HepG2 (cell line): ENCODE data around the gene AGPAT3. TPM values are rescaled to one million over a fixed set of nuclear protein-coding genes. Genes with fewer than 3 reads are reported as not detected.

Source experiments
- ATAC-seq: fragments of 200-7000 bp; cut with Tn5 transposase; 3 replicates; pipeline ENCODE4 v1.9.1; 2020; ENCODE audit warnings: mild to moderate bottlenecking, moderate library complexity
- BruUV-seq: library from RNA; stranded (reverse); fragments of 400-500 nt; replicated peaks from 2 replicates; lab custom pipeline; 2021; lab: Mats Ljungman, UMichigan
- CTCF ChIA-PET: fragments of 300-600 bp; formaldehyde crosslinking; extraction: SDS; loops from one replicate; lab custom pipeline; 2021; ENCODE audit warnings: low total read pairs, inconsistent platforms, low intra/inter-chr PET ratio; lab: Yijun Ruan, JAX
- POLR2A ChIA-PET: fragments of 350-600 bp; sonication (Branson Sonifier 250); formaldehyde crosslinking; loops from one replicate; lab custom pipeline; 2020; ENCODE audit warnings: antibody characterized with exemption, inconsistent platforms; lab: Yijun Ruan, JAX
- DNase-seq: peaks from one replicate; pipeline ENCODE4 v3.0.0-alpha.2; 2015; ENCODE audit warnings: low spot score
- FAIRE-seq: peaks from 3 replicates; lab custom pipeline; 2011; peaks lifted over from hg19 to GRCh38; lab: Jason Lieb, UNC
- H2AFZ ChIP-seq: one replicate; pipeline ENCODE4 v1.6.1; 2011; ENCODE audit warnings: low read length, inconsistent platforms
- H3K27ac ChIP-seq: fragments of 300-600 bp; 3 replicates; pipeline ENCODE4 v1.8.0; 2011; ENCODE audit warnings: mixed run types, mild to moderate bottlenecking, mixed read lengths, low read length, inconsistent platforms; ENCODE audit not compliant: insufficient read depth; ENCODE audit errors: extremely low read length
- H3K27me3 ChIP-seq, 2 experiments: fragments of 200-600 bp in 1 of 2; 2 replicates in 1 of 2; 3 replicates in 1 of 2; pipeline versions ENCODE4 v1.6.0 to v1.8.0; 2011; ENCODE audit warnings: low read length in 2 of 2, mild to moderate bottlenecking in 2 of 2, moderate library complexity in 2 of 2, inconsistent platforms in 1 of 2; ENCODE audit not compliant: insufficient read depth in 2 of 2, control insufficient read depth in 1 of 2
- H3K36me3 ChIP-seq, 2 experiments: fragments of 200-600 bp in 1 of 2; replicated peaks in 1 of 2; 2 replicates in 1 of 2; 3 replicates in 1 of 2; pipeline versions ENCODE4 v1.5.1 to v1.8.0; 2011; ENCODE audit warnings: low read length in 2 of 2, inconsistent platforms in 1 of 2; ENCODE audit not compliant: insufficient read depth in 2 of 2, control insufficient read depth in 1 of 2
- H3K4me1 ChIP-seq: 2 replicates; pipeline ENCODE4 v1.5.1; 2012; ENCODE audit warnings: low read length, inconsistent platforms; ENCODE audit not compliant: insufficient read depth
- H3K4me2 ChIP-seq: 2 replicates; pipeline ENCODE4 v1.6.0; 2011; ENCODE audit warnings: low read depth, low read length, inconsistent platforms
- H3K4me3 ChIP-seq, 3 experiments: fragments of 200-600 bp in 1 of 3; sonication (generic), shearing (Covaris generic) in 1 of 3; replicated peaks in 1 of 3; 2 replicates each; pipeline ENCODE4 v1.5.1; 2011 to 2016; ENCODE audit warnings: low read length in 3 of 3, inconsistent platforms in 2 of 3, low read depth in 2 of 3, mild to moderate bottlenecking in 2 of 3, control low read depth in 1 of 3, mixed read lengths in 1 of 3; ENCODE audit not compliant: insufficient read depth in 1 of 3
- H3K79me2 ChIP-seq: one replicate; pipeline ENCODE4 v1.6.1; 2011; ENCODE audit warnings: low read length, inconsistent platforms; ENCODE audit not compliant: insufficient read depth
- H3K9ac ChIP-seq: 2 replicates; pipeline ENCODE4 v1.6.0; 2011; ENCODE audit warnings: mild to moderate bottlenecking, low read depth, low read length, inconsistent platforms; ENCODE audit not compliant: insufficient read depth
- H3K9me3 ChIP-seq: 2 replicates; pipeline ENCODE4 v1.5.1; 2012; ENCODE audit warnings: mild to moderate bottlenecking, low read length
- H4K20me1 ChIP-seq: 2 replicates; pipeline ENCODE4 v1.6.0; 2011; ENCODE audit warnings: inconsistent platforms, mild to moderate bottlenecking, low read length, moderate library complexity; ENCODE audit not compliant: insufficient read depth
- CREBL2 ChIP-seq: sonication (generic); formaldehyde crosslinking; IDR thresholded peaks from 2 replicates; pipeline ENCODE4 v1.8.1; 2023; ENCODE audit warnings: missing genetic modification reagents, mild to moderate bottlenecking, borderline replicate concordance
- ESRRA ChIP-seq: sonication (generic); formaldehyde crosslinking; IDR thresholded peaks from 2 replicates; pipeline ENCODE4 v1.5.1; 2020; ENCODE audit warnings: mild to moderate bottlenecking, low read depth, missing genetic modification reagents
- MEIS2 ChIP-seq: sonication (generic); formaldehyde crosslinking; IDR thresholded peaks from 2 replicates; pipeline ENCODE4 v1.9.0; 2021; ENCODE audit warnings: mild to moderate bottlenecking, missing genetic modification reagents
- RFX3 ChIP-seq: IDR thresholded peaks from 2 replicates; pipeline ENCODE4 v1.6.1; 2016; ENCODE audit warnings: missing biosample characterization, missing genetic modification reagents
- THYN1 ChIP-seq: sonication (generic); formaldehyde crosslinking; IDR thresholded peaks from 2 replicates; pipeline ENCODE4 v1.8.1; 2023; ENCODE audit warnings: low read depth, mild to moderate bottlenecking, moderate library complexity, missing genetic modification reagents, borderline replicate concordance
- ZNF101 ChIP-seq: sonication (generic); formaldehyde crosslinking; IDR thresholded peaks from 2 replicates; pipeline ENCODE4 v1.4.0; 2020; ENCODE audit warnings: mild to moderate bottlenecking, low read depth, missing genetic modification reagents, borderline replicate concordance
- ZZZ3 ChIP-seq: sonication (generic); formaldehyde crosslinking; IDR thresholded peaks from 2 replicates; pipeline ENCODE4 v1.4.0; 2020; ENCODE audit warnings: missing genetic modification reagents, mild to moderate bottlenecking, borderline replicate concordance
- WGBS: methylation state at CpG from one replicate; pipeline ENCODE4 v1.1.6; 2017; ENCODE audit warnings: low lambda C conversion rate; 5-methylcytosine and 5-hydroxymethylcytosine counted together
- in situ Hi-C: cut with HindIII; loops from 2 replicates; pipeline ENCODE4 v1.10.0; 2017; ENCODE audit warnings: low pct_unique_long_range_greater_than_20kb; ENCODE audit not compliant: extremely low pct_ligation_motif_present
- intact Hi-C: fragments of 100-400 bp; cut with micrococcal nuclease; formaldehyde crosslinking; loops from one replicate; pipeline ENCODE4 v1.10.0; 2022; ENCODE audit not compliant: unreplicated experiment
- polyA plus RNA-seq, 8 experiments: library from polyadenylated mRNA; depleted of rRNA in 3 of 8; stranded (reverse) in 7 of 8; unstranded in 1 of 8; fragments of >200 nt; fragmentation: Illumina TruSeq in 4 of 8; extraction: Trizol in 4 of 8; gene quantifications; 2 replicates each; pipeline versions ENCODE4 v1.2.1 to v1.2.3, GENCODE V29; 2011 to 2016; ENCODE audit warnings: low read depth in 4 of 8, missing spikeins in 1 of 8, mixed read lengths in 1 of 8; ENCODE audit not compliant: insufficient read depth in 1 of 8
- total RNA-seq, 5 experiments: library from RNA; depleted of rRNA; stranded (reverse); fragments of >200 nt; fragmentation: Illumina TruSeq; extraction: Trizol; gene quantifications; 2 replicates each; pipeline ENCODE4 v1.2.3, GENCODE V29; 2016; ENCODE audit warnings: low read depth in 1 of 5

The AGPAT3 gene
- total and polyA plus RNA-seq, 2 of the 13 experiments (the other 11 are each of a cell fraction or from before 2014, with no cell fraction given): 32.2 to 54.4 TPM

- TF ChIP-seq ESRRA (CRISPR knock-in tag) (no peak), MEIS2 (CRISPR knock-in tag) (no peak), ZZZ3 (no peak), CREBL2 (CRISPR knock-in tag) (no peak)
Observed at GRCh38 chr21:43995521-43996105, 130.6 kb downstream of the AGPAT3 start (continued).

- TF ChIP-seq THYN1 (CRISPR knock-in tag): no peak
- TF ChIP-seq RFX3: no peak
- TF ChIP-seq ZNF101 (CRISPR knock-in tag): no peak
- ChIA-PET POLR2A (no interaction called here), CTCF (no interaction called here)
- H3K27me3 ChIP-seq: peaks cover 0 to 43% of the 10 kb centered on the region in 2 experiments; a peak in 3 of 5 replicates
- H3K36me3 ChIP-seq: no peaks in the 10 kb centered on the region
- intact Hi-C loops: no loop called here
- in situ Hi-C loops: no loop called here
- H3K79me2 ChIP-seq: no peaks in the 10 kb centered on the region
- no peak overlapping the region for H3K4me2 ChIP-seq
- no peak overlapping the region for H2AFZ ChIP-seq
- DNase-seq: no peak
- BruUV-seq: no TSS peak
- H3K9ac ChIP-seq: no peak overlapping the region
- no peak overlapping the region for H3K4me3 ChIP-seq
- H3K4me1 ChIP-seq: peaks cover 16% of the 10 kb centered on the region
- H3K9me3 ChIP-seq: no peaks in the 10 kb centered on the region
- H4K20me1 ChIP-seq: no peaks in the 10 kb centered on the region
- FAIRE-seq: no peak
- no peak for ATAC-seq
- WGBS: 24% methylated on average over 5 of the region's 5 CpGs
- no peak overlapping the region for H3K27ac ChIP-seq
Observed at GRCh38 chr21:43997766-43998742, 133.0 kb downstream of the AGPAT3 start.
